CD14-positive monocyte (primary cell): ENCODE results near the gene ST7. TPM values are rescaled to one million over a fixed set of nuclear protein-coding genes. Genes with fewer than 3 reads are reported as not detected.

ENCODE experiments used
- DNase-seq, 3 donors: peaks; one replicate each; pipeline ENCODE4 v3.0.0-alpha.2; 2011 to 2022
- H2AFZ ChIP-seq: 2 replicates; pipeline ENCODE4 v1.6.0; 2012; ENCODE audit warnings: mild to moderate bottlenecking, low read depth, low read length, inconsistent platforms; ENCODE audit not compliant: insufficient read depth, poor library complexity, severe bottlenecking
- H3K27ac ChIP-seq, 2 donors: 1 replicate in 1 of 2; 2 replicates in 1 of 2; pipeline ENCODE4 v1.5.1; 2012 to 2013; ENCODE audit warnings: low read length in 2 of 2, control low read depth in 1 of 2, inconsistent platforms in 1 of 2, low read depth in 1 of 2, mild to moderate bottlenecking in 1 of 2
- H3K27me3 ChIP-seq, 2 donors: one replicate each; pipeline versions ENCODE4 v1.6.0 to v1.6.1; 2011 to 2013; ENCODE audit warnings: low read length in 2 of 2; ENCODE audit not compliant: control insufficient read depth in 2 of 2, insufficient read depth in 2 of 2
- H3K36me3 ChIP-seq, 2 donors: replicated peaks in 1 of 2; 1 replicate in 1 of 2; 2 replicates in 1 of 2; pipeline versions ENCODE4 v1.5.1 to v1.6.1; 2012 to 2013; ENCODE audit warnings: low read length in 2 of 2, control low read depth in 1 of 2, inconsistent platforms in 1 of 2, mild to moderate bottlenecking in 1 of 2; ENCODE audit not compliant: insufficient read depth in 2 of 2, control insufficient read depth in 1 of 2
- H3K4me1 ChIP-seq, 2 donors: 1 replicate in 1 of 2; 2 replicates in 1 of 2; pipeline versions ENCODE4 v1.5.1 to v1.6.1; 2012 to 2013; ENCODE audit warnings: low read length in 2 of 2, control low read depth in 1 of 2, inconsistent platforms in 1 of 2, mild to moderate bottlenecking in 1 of 2, moderate library complexity in 1 of 2; ENCODE audit not compliant: insufficient read depth in 2 of 2, control insufficient read depth in 1 of 2
- H3K4me2 ChIP-seq: replicated peaks from 2 replicates; pipeline ENCODE3; 2012; ENCODE audit warnings: low read length, moderate library complexity, mild to moderate bottlenecking; ENCODE audit not compliant: poor library complexity, severe bottlenecking; ENCODE audit errors: extremely low read depth
- H3K4me3 ChIP-seq, 3 experiments: fragments of 200-600 bp in 1 of 3; sonication (generic) in 1 of 3; replicated peaks in 1 of 3; 1 replicate in 2 of 3; 2 replicates in 1 of 3; pipeline ENCODE4 v1.5.1; 2011 to 2013; ENCODE audit warnings: low read length in 3 of 3, mild to moderate bottlenecking in 3 of 3, control low read depth in 2 of 3, low read depth in 2 of 3, inconsistent platforms in 1 of 3, moderate library complexity in 1 of 3
- H3K79me2 ChIP-seq: 2 replicates; pipeline ENCODE4 v1.6.0; 2012; ENCODE audit warnings: mild to moderate bottlenecking, control low read depth, inconsistent platforms, low read length, moderate library complexity; ENCODE audit not compliant: insufficient read depth
- H3K9ac ChIP-seq: 2 replicates; pipeline ENCODE4 v1.6.0; 2017; ENCODE audit warnings: low read length, mild to moderate bottlenecking; ENCODE audit not compliant: insufficient read depth, poor library complexity, severe bottlenecking
- H3K9me3 ChIP-seq, 2 donors: replicated peaks in 1 of 2; 1 replicate in 1 of 2; 2 replicates in 1 of 2; pipeline versions ENCODE4 v1.5.1 to v1.6.1; 2012 to 2013; ENCODE audit warnings: low read length in 2 of 2, control low read depth in 1 of 2; ENCODE audit not compliant: control insufficient read depth in 1 of 2, insufficient read depth in 1 of 2
- H4K20me1 ChIP-seq: 2 replicates; pipeline ENCODE4 v1.6.0; 2012; ENCODE audit warnings: mild to moderate bottlenecking, low read length, control low read depth, moderate library complexity; ENCODE audit not compliant: insufficient read depth
- H3K27ac Mint-ChIP-seq, 7 donors: one replicate each; pipeline ENCODE4 v1.8.0; 2020; ENCODE audit warnings: mild to moderate bottlenecking in 7 of 7, mixed read lengths in 7 of 7, moderate library complexity in 6 of 7, inconsistent platforms in 2 of 7
- H3K27me3 Mint-ChIP-seq, 3 donors: one replicate each; pipeline ENCODE4 v1.8.0; 2021 to 2022; ENCODE audit warnings: low read depth in 3 of 3, mild to moderate bottlenecking in 3 of 3, mixed read lengths in 3 of 3, moderate library complexity in 3 of 3, inconsistent platforms in 1 of 3
- H3K36me3 Mint-ChIP-seq, 2 donors: one replicate each; pipeline ENCODE4 v1.8.0; 2020; ENCODE audit warnings: mixed read lengths in 2 of 2, inconsistent platforms in 1 of 2, mild to moderate bottlenecking in 1 of 2
- H3K4me1 Mint-ChIP-seq: one replicate; pipeline ENCODE4 v1.8.0; 2020; ENCODE audit warnings: mild to moderate bottlenecking, mixed read lengths
- H3K4me3 Mint-ChIP-seq, 2 donors: one replicate each; pipeline ENCODE4 v1.8.0; 2020; ENCODE audit warnings: mild to moderate bottlenecking in 2 of 2, mixed read lengths in 2 of 2, moderate library complexity in 1 of 2
- H3K9me3 Mint-ChIP-seq, 7 donors: one replicate each; pipeline ENCODE4 v1.8.0; 2020 to 2022; ENCODE audit warnings: mixed read lengths in 7 of 7, mild to moderate bottlenecking in 6 of 7, moderate library complexity in 6 of 7, inconsistent platforms in 2 of 7
- CTCF ChIP-seq: fragments of 200-600 bp; IDR thresholded peaks from one replicate; pipeline ENCODE4 v1.8.0; 2022; ENCODE audit warnings: antibody characterized with exemption, mild to moderate bottlenecking
- WGBS: methylation state at CpG from one replicate; pipeline ENCODE4 v1.1.5; 2013; ENCODE audit warnings: missing lambda C conversion rate; ENCODE audit not compliant: insufficient coverage; 5-methylcytosine and 5-hydroxymethylcytosine counted together
- intact Hi-C, 2 donors: fragments of 100-400 bp; cut with micrococcal nuclease; formaldehyde crosslinking; loops; one replicate each; pipeline versions ENCODE4 v1.15.0 to v1.15.1; 2023
- polyA plus RNA-seq, 3 donors: library from polyadenylated mRNA; depleted of rRNA in 1 of 3; unstranded in 2 of 3; stranded (reverse) in 1 of 3; fragments of 300-500 nt in 2 of 3; fragments of >200 nt in 1 of 3; fragmentation: Illumina TruSeq in 2 of 3; gene quantifications; 1 replicate in 2 of 3; 2 replicates in 1 of 3; pipeline ENCODE4 v1.2.3, GENCODE V29; 2012 to 2021

The ST7 gene
- polyA plus RNA-seq, 3 donors: 3.6 to 5.5 (median 4.1) TPM

GRCh38 chr7:117190104-117190503 lies 236.8 kb downstream of the ST7 start:
- no peak overlapping the region for H3K4me3 ChIP-seq
- H3K27ac ChIP-seq: no peak overlapping the region
- H3K4me1 ChIP-seq: no peaks in the 10 kb centered on the region
- H3K4me2 ChIP-seq: no peak overlapping the region
- H2AFZ ChIP-seq: no peak overlapping the region
- H3K27ac Mint-ChIP-seq: peak overlapping the region in 2 of 7 donors; percentile 2 to 11
- DNase-seq: no peak
- H3K9me3 Mint-ChIP-seq: peaks cover 0 to 9% (median 3%) of the 10 kb centered on the region in 7 donors
- TF ChIP-seq CTCF: no peak
- WGBS: 97% methylated on average over 6 of the region's 8 CpGs
- H3K9me3 ChIP-seq: peaks cover under 1 to 2% of the 10 kb centered on the region in 2 donors
- H3K36me3 ChIP-seq: peaks cover 3 to 12% of the 10 kb centered on the region in 2 donors
- no peaks in the 10 kb centered on the region for H3K79me2 ChIP-seq
- intact Hi-C loops: no loop called here
- H3K27me3 ChIP-seq: no peaks in the 10 kb centered on the region
- peaks cover 19 to 25% of the 10 kb centered on the region in 2 donors for H3K36me3 Mint-ChIP-seq
- H3K9ac ChIP-seq: no peak overlapping the region
- H4K20me1 ChIP-seq: no peaks in the 10 kb centered on the region
- H3K4me1 Mint-ChIP-seq: no peaks in the 10 kb centered on the region
- no peaks in the 10 kb centered on the region for H3K27me3 Mint-ChIP-seq
- no peak overlapping the region for H3K4me3 Mint-ChIP-seq

GRCh38 chr7:117190746-117191435 lies 237.6 kb downstream of the ST7 start:
- WGBS: 100% methylated on average over 3 of the region's 9 CpGs
- Mint-ChIP-seq H3K36me3 (peaks cover 21 to 25% of the 10 kb centered on the region in 2 donors), H3K27me3 (no peaks in the 10 kb centered on the region), H3K9me3 (peaks cover 4 to 14% (median 7%) of the 10 kb centered on the region in 7 donors), H3K4me1 (no peaks in the 10 kb centered on the region), H3K4me3 (no peak overlapping the region), H3K27ac (no peak overlapping the region)
- Histone ChIP-seq H3K4me1 (no peaks in the 10 kb centered on the region), H3K36me3 (peaks cover 3 to 12% of the 10 kb centered on the region in 2 donors), H3K4me3 (no peak overlapping the region), H3K9me3 (peaks cover 2 to 4% of the 10 kb centered on the region in 2 donors), H4K20me1 (no peaks in the 10 kb centered on the region), H3K79me2 (no peaks in the 10 kb centered on the region), H3K4me2 (no peak overlapping the region), H2AFZ (no peak overlapping the region), H3K9ac (no peak overlapping the region), H3K27me3 (no peaks in the 10 kb centered on the region), H3K27ac (no peak overlapping the region)
- DNase-seq: no peak
- TF ChIP-seq CTCF: no peak
- intact Hi-C loops: no loop called here
